Transverse colon (tissue), 4 donors: ENCODE measurements around the gene INTS2. TPM values are rescaled to one million over a fixed set of nuclear protein-coding genes. Genes with fewer than 3 reads are reported as not detected.
"Not testable (repeated sequence)": the region's sequence is repeated elsewhere in the genome, so short reads cannot be mapped to it uniquely, and the experiment has no call there.

ENCODE experiments used
- DNase-seq: peaks from one replicate; pipeline ENCODE4 v3.0.0-alpha.2; 2019
- H3K27ac ChIP-seq, 4 donors: fragments of 200-600 bp; sonication (generic); 2 replicates each; pipeline ENCODE4 v1.5.1; 2016 to 2018; ENCODE audit warnings: inconsistent platforms in 4 of 4
- H3K27me3 ChIP-seq: fragments of 200-600 bp; sonication (generic); 2 replicates; pipeline ENCODE4 v1.5.1; 2017; ENCODE audit warnings: inconsistent platforms
- H3K36me3 ChIP-seq, 4 donors: fragments of 200-600 bp; sonication (generic); 2 replicates each; pipeline ENCODE4 v1.5.1; 2017 to 2019; ENCODE audit warnings: inconsistent platforms in 4 of 4
- H3K4me1 ChIP-seq, 4 donors: fragments of 200-600 bp; sonication (generic); 2 replicates each; pipeline ENCODE4 v1.5.1; 2017 to 2020; ENCODE audit warnings: inconsistent platforms in 4 of 4
- H3K4me3 ChIP-seq, 4 donors: fragments of 200-600 bp; sonication (generic); 1 replicate in 1 of 4; 2 replicates in 3 of 4; pipeline versions ENCODE4 v1.5.1 to v1.6.1; 2017 to 2019; ENCODE audit warnings: inconsistent platforms in 4 of 4
- H3K9me3 ChIP-seq, 2 donors: fragments of 200-600 bp; sonication (generic); 2 replicates each; pipeline ENCODE4 v1.5.1; 2017 to 2019; ENCODE audit warnings: inconsistent platforms in 2 of 2
- CTCF ChIP-seq, 5 experiments: fragments of 200-600 bp in 3 of 5; fragments of 450-650 bp in 2 of 5; sonication (generic) in 3 of 5; IDR thresholded peaks; 1 replicate in 2 of 5; 2 replicates in 3 of 5; pipeline ENCODE4 v1.5.1; 2016 to 2017; ENCODE audit warnings: antibody characterized with exemption in 5 of 5, inconsistent platforms in 3 of 5, mild to moderate bottlenecking in 2 of 5, moderate library complexity in 1 of 5
- EP300 ChIP-seq: sonication (generic); formaldehyde crosslinking; IDR thresholded peaks from one replicate; pipeline ENCODE4 v1.6.1; 2017; ENCODE audit warnings: antibody characterized with exemption, low read depth
- POLR2A ChIP-seq: fragments of 450-650 bp; IDR thresholded peaks from one replicate; pipeline ENCODE4 v1.6.1; 2016; ENCODE audit warnings: antibody characterized with exemption, mild to moderate bottlenecking, moderate library complexity
- POLR2AphosphoS5 ChIP-seq, 3 donors: sonication (generic); formaldehyde crosslinking; IDR thresholded peaks; one replicate each; pipeline ENCODE4 v1.6.1; 2016; ENCODE audit warnings: antibody characterized with exemption in 3 of 3
- WGBS, 2 donors: methylation state at CpG; one replicate each; pipeline ENCODE4 v1.1.5; 2018; ENCODE audit warnings: low coverage in 1 of 2; 5-methylcytosine and 5-hydroxymethylcytosine counted together
- in situ Hi-C, 4 donors: fragments of 200-750 bp; cut with MboI; loops; one replicate each; pipeline versions ENCODE4 v1.15.0 to v1.15.1; 2017; ENCODE audit warnings: low sequenced_read_pairs in 3 of 4, low pct_ligation_motif_present in 1 of 4, low pct_unique_long_range_greater_than_20kb in 1 of 4
- intact Hi-C: fragments of 100-400 bp; cut with DNase I; formaldehyde crosslinking; loops from one replicate; pipeline ENCODE4 v1.15.1; 2023; ENCODE audit warnings: low total_unique reads
- total RNA-seq, 4 donors: library from RNA; depleted of rRNA; stranded (reverse); fragments of >200 nt; gene quantifications; one replicate each; pipeline ENCODE4 v1.1.0, GENCODE V29; 2016

The INTS2 gene
- total RNA-seq, 4 donors from 2014 or later: 1.9 to 17.7 (median 7.9) TPM

- DNase-seq: no peak
- Histone ChIP-seq H3K9me3 (no peaks in the 10 kb centered on the region), H3K27me3 (no peaks in the 10 kb centered on the region), H3K27ac (no peak overlapping the region), H3K36me3 (no peaks in the 10 kb centered on the region), H3K4me3 (no peak overlapping the region), H3K4me1 (no peaks in the 10 kb centered on the region)
- TF ChIP-seq CTCF (IDR thresholded peaks at IDR 0.05): no peak
- no peak for TF ChIP-seq POLR2AphosphoS5 (IDR thresholded peaks at IDR 0.05)
- no peak for TF ChIP-seq EP300
- no peak for TF ChIP-seq POLR2A
- intact Hi-C loops: no loop called here
- in situ Hi-C loops: no loop called here
- 78 to 86% methylated on average over 6 of the region's 6 CpGs for WGBS, 2 donors
These were observed 105.2 kb downstream of the INTS2 start for GRCh38 chr17:61822326-61823285.

- Histone ChIP-seq H3K4me3 (no peak overlapping the region), H3K27ac (no peak overlapping the region), H3K4me1 (no peaks in the 10 kb centered on the region), H3K9me3 (no peaks in the 10 kb centered on the region), H3K27me3 (no peaks in the 10 kb centered on the region), H3K36me3 (no peaks in the 10 kb centered on the region)
- in situ Hi-C loops: no loop called here
- WGBS, 2 donors: 67 to 97% methylated on average over 3 to 4 of the region's 4 CpGs
- DNase-seq: no peak
- intact Hi-C loops: no loop called here
- no peak for TF ChIP-seq POLR2AphosphoS5 (IDR thresholded peaks at IDR 0.05)
- TF ChIP-seq EP300: no peak
- no peak for TF ChIP-seq POLR2A
- no peak for TF ChIP-seq CTCF (IDR thresholded peaks at IDR 0.05)
These were observed 106.1 kb downstream of the INTS2 start for GRCh38 chr17:61821655-61822054.

- H3K27ac ChIP-seq, H3K36me3 ChIP-seq, H3K4me3 ChIP-seq, H3K4me1 ChIP-seq, in situ Hi-C loops, H3K27me3 ChIP-seq, DNase-seq, intact Hi-C loops, H3K9me3 ChIP-seq: not testable (repeated sequence)
- WGBS, 2 donors: 100% methylated on average over 3 of the region's 3 CpGs
These were observed 108.5 kb downstream of the INTS2 start for GRCh38 chr17:61819265-61819664.

GRCh38 chr17:61818225-61818624 is 109.6 kb downstream of the INTS2 start:
- H3K36me3 ChIP-seq: no peaks in the 10 kb centered on the region
- H3K27me3 ChIP-seq: no peaks in the 10 kb centered on the region
- in situ Hi-C loops (no loop called here), intact Hi-C loops (no loop called here)
- DNase-seq: no peak
- H3K4me1 ChIP-seq: no peaks in the 10 kb centered on the region
- H3K9me3 ChIP-seq: no peaks in the 10 kb centered on the region
- no peak overlapping the region for H3K27ac ChIP-seq
- TF ChIP-seq CTCF (IDR thresholded peaks at IDR 0.05) (no peak), EP300 (no peak), POLR2A (no peak), POLR2AphosphoS5 (IDR thresholded peaks at IDR 0.05) (no peak)
- H3K4me3 ChIP-seq: no peak overlapping the region
